Kidney glomerular epithelial cell (primary cell): Measurements from ENCODE around the gene ACOX3.
A peak's percentile ranks its signal among the peaks of the same experiment; 100 is the strongest.

Source experiments
- DNase-seq: peaks from one replicate; lab custom pipeline; 2025; lab: John Stamatoyannopoulos, UW

ACOX3 gene

DNA sequence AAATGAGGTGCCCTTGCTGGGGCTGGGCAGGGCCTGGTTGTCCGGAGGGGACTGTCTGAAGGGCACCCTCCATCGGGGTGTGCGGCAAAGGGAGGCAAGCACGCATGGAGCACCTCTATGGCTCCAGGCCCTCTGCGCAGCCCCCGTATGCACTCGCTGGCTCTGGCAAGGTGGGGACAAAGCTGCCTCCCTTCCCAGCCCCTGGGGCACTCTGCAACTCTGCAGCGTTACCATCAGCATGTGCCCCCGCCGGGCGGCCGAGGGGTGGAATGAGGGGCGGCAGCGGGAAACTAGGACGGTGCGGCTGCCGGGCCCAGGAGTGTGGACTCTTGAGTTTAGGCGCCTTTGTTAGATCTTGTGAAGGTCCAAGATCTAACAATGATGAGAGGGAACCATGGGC, 26.5 kb upstream of the ACOX3 start:
- no peak for DNase-seq

DNA sequence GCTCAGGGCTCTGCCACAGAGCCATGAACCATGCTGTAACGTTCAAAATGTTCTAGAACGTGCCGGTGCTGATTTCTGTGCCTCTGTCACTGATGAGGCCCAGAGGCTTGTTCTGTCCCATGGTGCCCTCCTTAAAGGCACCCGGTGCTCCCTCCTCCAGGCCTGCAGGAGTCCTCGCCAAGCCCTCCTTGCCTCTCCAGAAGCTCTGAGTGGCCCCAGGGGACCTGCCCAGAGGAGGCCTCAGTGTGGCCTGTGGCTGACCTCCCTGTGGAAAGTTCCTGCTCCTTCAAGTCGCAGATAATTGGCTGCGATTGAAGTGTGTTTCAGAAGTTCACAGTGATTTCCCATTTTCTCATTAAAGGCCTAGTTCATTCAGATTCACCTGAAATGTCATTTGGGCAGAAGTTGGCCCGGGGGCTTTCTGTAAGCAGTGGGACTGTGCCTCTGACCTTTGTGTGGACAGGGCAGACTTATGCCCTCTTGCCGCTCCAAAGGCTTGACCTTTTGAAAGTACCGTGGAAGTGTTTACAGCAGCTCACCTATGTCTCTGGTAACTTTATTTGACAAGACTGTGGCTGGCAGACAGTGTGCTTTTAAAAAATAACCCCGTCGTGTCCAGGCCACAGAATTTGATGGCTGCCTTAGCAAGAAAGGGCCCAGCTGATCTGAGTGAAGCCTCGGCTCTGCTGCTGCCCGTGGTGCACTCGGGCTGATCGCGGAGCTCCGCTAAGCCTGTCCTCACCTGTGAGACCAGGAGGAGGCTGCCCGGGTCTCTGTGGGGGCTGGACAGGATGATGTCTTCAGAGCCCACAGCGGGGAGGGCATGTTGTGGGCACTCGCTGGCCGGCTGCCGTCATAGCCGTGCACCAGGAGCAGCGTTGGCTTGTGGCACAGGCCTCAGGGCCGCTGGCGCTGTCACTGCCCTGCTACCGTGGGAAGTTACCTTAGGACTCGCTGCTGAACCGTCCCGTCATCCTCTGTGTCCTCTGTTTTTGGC, 25.4 kb upstream of the ACOX3 start:
- no peak for DNase-seq

DNA sequence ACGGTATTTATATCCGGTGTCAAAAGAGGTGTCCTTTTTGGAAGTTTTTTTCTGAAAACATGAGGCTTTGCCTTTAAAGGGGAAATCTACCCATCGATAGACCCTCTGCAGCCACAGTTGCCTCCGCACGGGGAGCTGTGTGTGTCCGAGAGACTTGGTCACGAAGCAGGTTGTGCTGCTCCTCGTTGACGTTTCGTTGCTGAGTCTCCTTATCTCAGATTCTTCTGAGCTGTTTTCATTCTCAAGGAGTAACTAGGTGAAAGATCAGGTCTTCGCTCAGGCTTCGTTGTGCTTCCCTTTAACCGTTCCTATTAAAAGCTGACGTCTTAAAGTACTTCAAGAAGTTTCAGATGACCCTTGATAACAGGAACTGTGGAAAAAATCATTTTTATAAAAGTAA, 23.9 kb upstream of the ACOX3 start:
- DNase-seq = no peak

DNA sequence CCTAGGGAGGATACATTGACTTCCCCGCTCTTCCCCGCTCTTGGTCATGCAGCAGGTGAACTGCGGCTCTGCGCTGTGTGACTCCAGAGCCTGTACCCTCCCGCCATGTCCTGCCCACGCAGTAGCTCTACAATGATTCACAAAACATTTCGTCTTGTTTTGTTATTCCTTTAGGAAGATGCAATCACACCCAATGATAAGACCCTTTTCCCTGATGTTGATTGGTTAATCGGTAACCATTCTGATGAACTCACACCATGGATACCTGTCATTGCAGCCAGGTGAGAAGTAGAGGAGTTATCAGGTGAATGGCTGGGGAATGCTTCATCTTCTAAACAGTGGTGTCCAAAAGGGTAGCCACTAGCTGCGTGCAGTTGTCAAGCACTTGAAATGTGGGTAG, 23.3 kb upstream of the ACOX3 start:
- no peak for DNase-seq

DNA sequence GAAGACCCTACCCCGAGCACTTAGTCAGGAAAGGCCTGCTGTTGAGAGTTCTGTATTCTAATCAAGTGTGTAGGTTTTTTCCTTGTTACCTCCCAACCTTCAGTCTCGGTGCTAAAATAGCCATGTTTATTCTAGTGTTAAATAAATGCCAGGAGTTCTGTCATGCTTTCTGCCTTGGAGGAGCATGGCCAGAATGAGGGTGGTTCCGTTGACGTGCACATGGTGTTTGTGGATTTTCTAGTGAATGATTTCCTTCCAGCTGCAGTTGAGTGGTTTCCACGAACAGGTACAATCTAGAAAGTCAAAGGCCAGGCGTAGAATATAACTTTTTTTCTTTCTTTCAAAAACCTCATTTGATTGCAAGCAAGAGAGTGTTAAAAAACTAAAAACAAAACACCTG, 21.1 kb upstream of the ACOX3 start:
- peak; percentile 38 for DNase-seq

DNA sequence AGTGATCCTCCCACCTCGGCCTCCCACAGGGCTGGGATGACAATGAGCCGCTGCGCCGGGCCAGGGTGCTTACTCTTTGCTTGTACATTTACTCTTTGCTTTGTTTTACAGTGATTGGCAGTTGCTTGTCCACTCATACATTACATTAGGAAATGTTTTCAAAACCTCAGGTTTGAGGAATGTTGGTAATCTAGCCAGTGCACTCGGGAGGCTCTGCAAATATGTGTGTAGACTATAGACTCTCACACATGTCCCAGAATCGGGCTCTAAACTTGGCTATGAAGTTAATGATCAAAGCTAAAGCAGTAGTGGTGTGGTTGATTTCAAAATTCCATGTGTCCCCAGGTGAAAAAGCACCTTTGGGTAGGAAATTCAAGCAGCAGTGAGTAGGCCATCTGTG, 20.6 kb upstream of the ACOX3 start:
- peak; percentile 44 for DNase-seq

DNA sequence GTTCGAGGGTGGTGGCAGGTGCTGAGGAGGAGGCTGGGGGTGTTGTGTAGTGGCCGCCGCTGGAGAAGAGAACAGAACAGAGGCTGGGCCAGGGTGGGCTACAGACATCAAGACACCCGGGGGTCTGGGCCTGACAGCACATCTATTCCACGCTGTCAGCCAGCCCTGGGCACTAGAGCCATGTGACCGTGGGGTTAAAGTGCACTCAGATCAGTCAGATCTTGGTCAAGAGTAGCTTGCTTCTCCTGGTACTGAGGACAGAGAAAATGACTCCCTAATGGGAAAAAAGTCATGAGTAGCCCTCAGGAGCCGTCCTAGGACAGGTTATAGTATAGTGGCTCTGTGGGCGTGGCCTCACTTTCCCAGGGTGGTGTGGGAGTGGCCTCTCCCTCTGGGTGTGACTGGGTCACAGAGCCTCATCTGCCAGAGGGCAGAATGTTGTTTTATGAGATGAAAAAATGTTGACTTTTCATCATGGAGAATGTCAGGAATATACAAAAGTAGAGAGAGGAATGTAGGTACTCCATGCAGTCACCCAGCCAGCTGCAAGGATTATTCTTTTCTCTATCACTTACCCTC, 19.4 kb upstream of the ACOX3 start:
- DNase-seq = no peak

DNA sequence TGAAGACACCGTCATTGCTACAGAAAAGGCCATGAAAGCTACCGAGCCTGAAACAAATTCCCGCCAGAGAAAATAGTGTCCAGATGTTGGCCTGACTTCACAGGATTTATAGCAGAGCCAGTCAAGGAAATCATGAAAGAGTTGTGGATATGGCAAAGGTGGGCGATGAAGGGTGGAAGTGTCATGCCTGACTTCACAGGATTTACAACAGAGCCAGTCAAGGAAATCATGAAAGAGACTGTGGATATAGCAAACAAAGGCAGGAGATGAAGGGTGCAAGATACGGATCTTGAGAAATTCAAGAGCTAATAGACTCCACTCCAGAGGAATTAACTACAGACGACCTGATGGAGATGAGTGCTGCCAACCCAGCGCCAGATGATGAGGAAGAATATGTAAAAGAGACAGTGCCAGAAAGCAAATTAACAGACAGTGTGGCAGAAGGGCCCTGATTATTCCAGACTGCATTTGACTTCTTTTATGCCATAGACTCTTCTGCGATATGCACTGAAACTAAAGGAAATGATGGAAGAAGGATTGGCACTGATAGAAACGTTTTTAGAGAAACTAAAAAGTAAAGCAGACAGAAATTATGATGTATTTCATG, 17.2 kb upstream of the ACOX3 start:
- no peak for DNase-seq

DNA sequence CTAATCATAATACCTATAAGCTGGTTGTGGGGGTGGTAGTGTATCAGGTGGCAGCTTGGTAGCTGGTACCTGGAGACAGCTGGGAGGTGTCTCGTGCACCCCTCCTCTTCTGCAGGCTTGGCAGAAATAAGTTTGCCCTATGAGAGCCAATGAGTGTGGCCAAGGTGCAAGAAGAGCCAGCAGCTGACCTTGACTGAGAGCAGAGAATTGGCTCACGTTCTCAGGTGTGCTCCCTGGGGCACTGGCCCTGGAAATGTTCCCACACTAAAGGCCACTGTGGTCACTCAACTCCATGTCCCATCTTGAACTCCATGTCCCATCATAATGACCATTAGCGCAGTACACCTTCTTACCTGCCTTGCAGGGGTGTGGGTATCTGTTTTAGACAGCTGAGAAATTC, 13.4 kb upstream of the ACOX3 start:
- DNase-seq = no peak

DNA sequence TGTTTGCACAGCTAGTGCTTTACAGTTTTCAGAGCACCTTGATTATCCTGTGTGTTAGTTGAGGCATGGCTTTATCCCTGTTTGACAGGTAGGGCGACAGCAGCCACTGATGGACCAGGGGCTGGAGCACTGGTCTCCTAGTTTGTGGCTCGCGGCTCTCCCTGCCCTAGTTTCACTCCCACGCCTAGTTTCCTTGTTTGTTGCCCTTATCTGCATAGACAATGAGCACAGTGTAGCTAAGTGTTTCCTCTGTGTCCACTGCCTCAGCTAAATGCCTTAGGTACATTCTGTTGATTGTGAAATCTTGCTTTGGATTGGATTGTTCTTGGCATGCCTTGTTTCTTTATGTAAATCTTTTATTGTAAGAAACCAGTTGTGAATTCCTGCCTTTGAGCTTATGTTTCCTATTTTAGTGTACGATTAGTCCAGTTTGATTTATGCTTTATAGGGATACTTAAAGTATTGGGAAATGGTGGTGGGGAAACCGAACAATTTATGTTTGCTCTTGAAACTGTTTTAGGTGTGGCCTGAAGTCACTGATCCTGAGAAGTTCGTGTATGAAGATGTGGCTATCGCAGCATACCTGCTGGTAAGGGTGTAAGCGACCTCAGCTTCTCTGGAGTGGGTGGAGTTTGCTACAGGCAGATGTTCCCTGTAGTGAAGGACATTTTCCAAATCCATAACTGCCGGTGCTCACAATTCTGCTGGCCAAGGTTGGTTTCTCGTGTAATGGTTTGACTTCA, 11.1 kb upstream of the ACOX3 start:
- DNase-seq = no peak

DNA sequence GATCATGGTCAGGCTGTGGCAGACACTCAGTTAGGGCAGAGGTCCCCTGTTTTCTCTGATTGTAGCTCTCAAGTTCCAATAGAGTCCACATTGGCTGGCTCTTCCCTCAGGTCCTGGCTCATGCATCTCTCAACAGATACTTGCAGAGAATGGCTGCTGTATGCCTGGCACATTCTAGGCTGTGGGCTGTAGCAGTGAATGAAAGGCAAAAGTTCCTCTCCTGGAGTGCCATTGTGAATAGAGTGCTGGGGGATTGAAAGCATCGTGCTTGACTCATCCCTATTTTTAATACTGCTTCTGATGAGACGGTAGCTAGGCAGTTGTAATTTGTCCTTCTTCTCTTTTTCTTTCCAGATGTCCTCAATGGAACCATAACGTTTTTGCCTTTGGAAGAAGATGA, 5.6 kb upstream of the ACOX3 start:
- no peak for DNase-seq

DNA sequence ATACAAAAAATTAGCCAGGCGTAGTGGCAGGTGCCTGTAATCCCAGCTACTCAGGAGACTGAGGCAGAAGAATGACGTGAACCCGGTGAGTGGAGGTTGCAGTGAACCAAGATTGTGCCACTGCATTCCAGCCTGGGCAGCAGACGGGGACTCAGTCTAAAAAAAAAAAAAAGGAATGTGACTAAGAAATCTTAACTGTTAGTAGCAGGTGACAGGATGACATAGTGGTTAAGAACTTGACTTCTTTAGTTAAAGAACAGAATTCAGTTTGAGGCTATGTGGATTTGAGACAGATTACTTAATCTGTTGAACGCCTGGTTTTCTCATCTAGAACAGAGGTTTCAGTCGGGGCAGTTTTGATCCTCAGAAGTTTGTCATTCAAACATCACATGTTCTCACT, 3.3 kb upstream of the ACOX3 start:
- no peak for DNase-seq

DNA sequence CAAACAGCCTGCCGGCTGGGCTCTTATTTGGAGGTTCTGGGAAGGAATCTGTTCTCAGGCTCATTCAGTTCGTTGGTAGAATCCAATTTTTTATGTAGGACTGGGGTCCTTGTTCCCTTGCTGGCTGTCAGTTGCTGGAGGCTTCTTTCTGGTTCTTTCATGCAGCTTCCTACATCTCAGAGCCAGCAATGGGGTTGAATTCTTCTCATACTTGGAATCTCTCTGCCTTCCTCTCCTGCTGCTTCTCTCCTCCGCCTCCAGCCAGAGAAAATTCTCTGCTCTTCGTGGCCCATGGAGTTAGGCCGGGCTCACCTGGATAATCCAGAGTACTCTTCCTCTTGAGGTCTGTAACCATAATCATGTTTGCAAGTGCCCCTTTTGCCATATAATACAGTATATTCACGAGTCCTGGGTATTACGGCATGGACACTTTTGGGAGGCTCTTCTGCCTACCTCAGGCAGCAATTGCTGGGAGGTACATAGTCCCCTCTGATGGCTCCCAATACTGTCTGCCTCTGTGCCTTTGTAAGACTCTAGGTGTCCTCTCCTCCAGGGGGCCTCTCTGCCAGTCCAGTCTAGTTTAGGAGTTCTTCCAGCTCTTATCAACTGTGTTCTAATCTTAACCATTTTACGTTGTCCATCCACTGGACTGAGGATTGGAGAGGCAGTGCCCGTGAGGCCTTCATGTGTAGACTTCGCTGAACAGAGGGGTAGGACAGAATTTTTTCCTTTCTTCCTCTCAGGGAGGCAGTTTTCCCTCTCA, 2.3 kb upstream of the ACOX3 start:
- no peak for DNase-seq

DNA sequence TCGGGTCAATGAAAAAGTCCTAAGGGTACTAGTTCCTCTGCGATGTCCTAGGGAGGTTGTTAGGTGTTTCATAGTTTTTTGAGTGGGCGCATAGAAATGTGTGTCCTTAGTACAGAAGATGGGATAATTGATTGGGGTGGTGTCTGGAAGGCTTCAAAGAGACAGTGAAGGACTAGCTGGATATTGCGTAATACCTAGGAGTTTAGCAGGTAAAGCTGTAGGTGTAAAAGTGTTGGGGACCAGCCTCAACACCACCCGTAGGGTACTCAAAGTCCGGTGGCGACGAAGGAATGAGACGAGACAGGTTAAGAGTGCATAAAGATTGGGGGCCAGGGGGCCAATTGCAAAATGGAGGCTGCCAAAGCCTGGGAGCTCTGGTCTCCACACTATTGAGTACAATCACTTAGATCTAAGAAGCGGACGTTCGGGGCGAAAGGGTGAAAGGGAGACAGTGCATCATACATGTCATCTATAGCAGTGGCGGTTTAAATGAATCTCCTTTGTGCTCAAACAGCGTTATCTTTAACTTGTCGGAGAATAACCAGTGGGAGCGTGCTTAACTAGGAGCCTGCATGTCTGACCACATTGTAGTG, 1.1 kb upstream of the ACOX3 start:
- DNase-seq = no peak

DNA sequence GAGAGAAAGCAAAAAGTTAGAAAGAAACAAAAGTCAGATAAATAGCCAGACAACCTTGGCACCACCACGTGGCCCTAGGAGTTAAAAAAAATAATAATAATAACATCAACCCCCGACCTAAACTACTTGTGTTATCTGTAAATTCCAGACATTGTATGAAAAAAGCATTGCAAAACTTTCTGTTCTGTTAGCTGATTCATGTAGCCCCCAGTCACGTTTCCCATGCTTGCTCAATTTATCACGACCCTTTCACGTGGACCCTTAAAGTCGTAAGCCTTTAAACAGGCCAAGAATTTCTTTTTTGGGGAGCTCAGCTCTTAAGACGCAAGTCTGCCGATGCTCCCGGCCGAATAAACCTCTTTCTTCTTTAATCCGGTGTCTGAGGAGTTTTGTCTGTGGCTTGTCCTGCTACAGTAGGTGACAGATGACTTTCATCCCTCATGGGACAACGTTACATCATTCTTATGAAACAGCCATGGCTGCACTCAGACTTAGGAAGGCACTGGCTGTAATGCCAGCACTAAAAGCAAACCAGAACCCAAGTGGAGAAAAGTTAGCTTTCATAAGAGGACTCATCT, 520 bp downstream of the ACOX3 start:
- no peak for DNase-seq

DNA sequence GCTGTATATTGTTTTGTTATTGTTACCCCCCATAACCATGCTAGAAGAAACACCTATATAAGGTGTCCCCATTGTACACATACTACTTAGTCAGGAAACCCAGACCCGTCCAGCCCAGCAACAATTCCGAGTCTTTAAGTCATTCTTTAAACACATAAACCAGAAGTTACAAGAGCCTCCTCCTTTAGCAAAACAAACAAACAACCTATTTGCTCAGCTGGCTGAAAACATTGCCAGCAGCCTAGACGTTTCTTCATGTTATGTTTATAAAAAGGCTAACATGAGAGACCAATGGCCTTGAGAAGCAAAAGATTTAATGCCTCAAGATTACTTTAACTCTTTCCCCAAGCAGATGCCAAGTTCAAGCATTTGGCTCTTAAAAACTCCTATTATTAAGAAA, 1.4 kb downstream of the ACOX3 start:
- no peak for DNase-seq

DNA sequence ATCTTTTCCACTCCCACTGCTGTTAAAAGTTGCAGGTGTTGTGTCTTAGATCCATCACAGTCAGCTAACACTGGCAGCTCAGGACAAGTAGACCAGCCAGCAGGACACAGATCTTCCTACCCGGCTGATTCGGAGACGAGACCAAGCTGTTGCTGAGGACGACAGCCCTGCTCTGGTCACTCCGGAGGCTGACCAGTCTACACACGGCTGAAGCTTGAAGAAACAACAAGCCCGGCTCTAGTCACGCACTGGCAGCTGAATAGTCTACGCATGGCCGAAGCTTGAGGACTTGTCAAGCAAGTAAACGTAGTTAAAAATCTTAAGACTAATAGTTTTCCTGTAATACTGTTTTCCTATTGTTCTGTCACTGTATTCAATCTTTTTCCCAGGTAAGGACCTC, 1.8 kb downstream of the ACOX3 start:
- peak; percentile 13 for DNase-seq

DNA sequence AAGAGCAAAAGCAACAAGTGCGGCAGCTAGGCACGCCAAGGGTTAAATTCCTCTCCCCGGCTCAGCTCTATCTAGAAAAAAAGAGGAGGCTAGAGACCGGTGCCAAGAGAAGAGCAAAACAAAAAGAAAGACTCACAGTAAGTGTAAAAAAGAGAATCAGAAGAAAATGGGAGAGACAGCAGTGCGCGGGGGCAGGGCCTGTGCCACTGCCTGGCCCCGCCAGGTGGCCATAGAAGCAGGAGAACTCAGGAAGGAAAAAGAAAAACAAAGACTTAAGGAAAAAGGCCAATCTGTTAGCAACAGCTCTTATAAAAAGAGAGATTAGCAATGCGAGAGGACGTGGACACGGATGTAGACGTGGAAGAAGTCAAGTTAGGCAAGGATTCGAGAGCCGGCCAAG, 3.2 kb downstream of the ACOX3 start:
- DNase-seq = no peak

DNA sequence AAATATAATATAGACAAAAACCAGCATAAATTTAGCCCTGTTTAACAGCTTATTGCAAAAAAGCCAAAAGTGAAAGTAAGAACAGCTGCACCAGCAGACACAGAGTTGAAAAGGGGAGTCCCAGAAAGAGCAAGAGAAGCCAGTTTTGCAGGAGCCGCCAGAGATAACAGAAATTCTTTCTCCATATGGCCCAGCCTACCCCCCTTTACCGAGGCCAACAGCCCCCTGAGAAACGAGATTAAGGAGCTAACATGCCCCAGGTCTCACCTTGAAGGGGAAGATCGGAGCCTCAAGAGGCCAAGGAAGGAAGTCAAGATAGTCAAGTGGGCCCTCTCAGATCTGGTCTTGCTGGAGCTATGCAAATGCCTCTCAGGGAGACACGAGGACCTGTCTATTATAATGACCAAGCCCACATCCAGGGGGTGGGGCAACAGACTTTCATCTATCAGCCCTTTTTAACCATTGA, 4.8 kb downstream of the ACOX3 start:
- DNase-seq = no peak

DNA sequence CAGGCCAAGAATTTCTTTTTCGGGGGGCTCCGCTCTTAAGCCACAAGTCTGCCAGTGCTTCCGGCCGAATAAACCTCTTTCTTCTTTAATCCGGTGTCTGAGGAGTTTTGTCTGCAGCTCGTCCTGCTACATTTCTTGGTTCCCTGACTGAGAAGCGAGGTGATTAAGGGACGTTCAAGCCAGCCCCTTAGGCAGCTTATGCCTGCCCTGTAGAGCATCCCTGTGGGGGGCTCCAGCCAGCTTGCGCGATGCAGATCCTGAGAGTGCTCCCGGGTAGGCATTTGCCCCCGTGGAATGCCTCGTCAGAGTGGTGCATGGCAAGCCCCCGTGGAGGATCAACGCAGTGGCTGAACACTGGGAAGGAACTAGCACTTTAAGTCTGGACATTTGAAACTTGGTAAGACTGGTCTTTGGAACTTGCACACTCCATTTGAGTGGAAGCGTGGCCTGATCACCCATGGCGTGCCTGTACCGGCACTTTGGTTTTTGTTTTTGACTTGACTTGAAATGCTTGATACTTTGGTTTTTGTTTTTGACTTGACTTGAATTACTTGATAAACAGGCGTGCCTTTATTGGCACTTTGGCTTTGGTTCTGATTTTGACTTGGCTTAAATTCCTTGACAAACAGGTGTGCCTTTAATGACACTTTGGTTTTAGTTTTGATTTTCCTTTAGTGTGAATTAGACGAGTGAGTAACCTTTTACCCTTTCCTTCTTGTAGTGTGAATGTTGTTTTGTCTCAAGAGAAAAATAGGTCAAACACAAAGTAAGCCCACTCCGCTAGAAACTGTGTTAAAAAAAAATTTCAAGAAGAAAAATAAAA, 6.1 kb downstream of the ACOX3 start:
- DNase-seq = no peak
